GM03348 (cell line): ENCODE measurements around the gene SEMA5A.

Source experiments
- DNase-seq: peaks from one replicate; pipeline ENCODE4 v3.0.0; 2012; ENCODE audit warnings: low spot score

SEMA5A gene

DNA sequence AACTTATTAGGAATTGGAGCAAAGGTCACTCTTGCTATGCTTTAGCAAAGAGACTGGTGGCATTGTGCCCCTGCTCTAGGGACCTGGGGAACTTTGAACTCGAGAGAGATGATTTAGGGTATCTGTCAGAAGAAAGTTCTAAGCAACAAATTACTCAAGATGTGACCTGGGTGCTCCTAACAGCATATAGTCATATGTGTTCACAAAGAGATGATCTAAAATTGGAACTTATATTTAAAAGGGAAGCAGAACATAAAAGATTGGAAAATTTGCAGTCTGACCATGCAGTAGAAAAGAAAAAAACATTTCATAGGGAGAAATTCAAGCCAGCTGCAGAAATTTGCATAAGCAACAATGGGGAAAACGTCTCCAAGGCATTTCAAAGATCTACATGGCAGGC is 68.3 kb downstream of the SEMA5A start:
- no peak for DNase-seq

DNA sequence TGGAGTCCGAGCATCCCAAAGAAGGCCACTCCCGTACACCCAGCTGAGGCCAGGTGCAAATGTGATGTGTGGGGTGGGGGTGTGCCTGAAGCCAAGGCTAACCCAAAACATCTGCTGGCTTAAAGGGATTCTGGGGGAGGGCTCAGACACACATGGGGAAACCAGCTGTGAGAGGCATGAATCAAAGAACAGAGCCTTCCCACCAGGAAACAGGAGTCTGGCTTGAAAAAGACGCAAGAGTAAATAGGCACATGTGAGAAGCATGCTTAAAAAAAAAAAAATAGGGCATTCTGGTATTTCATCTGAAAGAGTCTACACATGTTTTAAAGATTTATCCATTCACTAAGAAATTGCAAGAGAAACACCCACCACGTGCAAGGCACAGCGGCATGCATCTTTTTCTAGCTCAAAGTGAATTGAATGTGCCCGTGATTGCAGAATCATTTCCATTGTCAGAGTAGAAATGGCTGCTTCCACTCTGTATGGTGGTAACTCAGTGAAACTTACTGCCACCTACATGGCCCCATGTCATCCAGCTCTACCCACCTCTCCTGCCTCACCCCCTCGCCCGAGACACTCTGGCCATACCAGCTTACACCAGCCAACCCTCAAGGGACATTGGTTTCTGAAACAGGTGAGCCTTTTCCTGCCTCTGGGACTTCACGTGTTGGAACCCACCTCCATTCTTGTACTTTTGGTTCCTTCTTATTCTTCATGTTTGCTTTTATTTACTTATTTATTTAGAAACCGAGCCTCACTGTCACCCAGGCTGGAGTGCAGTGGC is 71.5 kb downstream of the SEMA5A start:
- DNase-seq: no peak

DNA sequence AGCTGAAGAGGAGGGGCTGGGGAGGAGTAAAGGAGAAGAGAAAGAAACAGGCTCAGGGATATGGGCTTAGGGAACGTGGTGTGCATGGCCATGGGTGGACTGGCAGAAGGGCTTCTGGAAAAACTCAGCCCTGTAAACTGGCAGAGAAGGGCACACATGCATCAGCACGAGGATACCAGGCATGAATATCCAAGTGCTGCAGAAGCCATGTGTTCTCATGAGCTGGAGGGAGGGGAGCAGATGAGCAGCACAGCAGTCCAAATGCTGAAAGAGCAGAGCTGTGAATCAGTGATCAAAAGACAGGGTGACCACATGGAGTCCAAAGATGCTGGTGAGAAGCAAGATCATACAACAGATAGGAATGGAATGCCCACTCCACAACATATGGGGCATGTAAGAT is 72.3 kb downstream of the SEMA5A start:
- peak; percentile 15 for DNase-seq

DNA sequence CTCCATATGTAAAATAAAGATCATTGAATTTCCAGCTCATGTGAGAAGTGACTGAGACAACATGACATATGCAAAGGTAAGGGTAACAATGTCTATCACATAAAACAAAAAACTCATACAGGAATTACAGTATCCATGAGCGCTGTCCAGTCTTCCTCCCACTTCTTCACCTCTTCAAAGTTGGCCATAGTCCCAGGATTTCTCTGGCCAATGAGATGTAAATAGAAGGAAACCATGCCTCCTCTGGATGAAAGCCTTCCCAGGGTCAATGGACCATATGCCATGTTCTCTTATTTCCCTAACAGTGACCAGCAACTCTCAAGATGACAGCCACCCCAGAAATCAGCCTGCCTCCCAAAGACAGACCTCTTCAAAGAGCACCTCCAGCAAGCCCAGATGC is 75.5 kb downstream of the SEMA5A start:
- no peak for DNase-seq

DNA sequence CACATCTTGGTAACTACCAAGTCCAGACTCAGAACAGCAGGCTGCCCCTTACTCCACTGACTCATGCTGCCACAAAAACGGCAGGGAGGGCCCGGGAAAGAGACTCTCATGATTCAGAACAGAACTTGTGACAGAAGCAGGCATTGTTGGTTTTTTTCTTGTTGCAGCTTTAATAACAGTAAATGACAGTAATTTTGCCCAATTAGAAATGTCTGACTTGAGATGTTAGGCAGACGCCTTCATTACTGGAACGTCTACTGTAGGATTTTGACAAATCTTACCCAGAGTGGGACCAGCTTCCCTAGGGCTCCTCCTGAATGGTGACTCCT is 77.9 kb downstream of the SEMA5A start:
- peak; percentile 84 for DNase-seq

DNA sequence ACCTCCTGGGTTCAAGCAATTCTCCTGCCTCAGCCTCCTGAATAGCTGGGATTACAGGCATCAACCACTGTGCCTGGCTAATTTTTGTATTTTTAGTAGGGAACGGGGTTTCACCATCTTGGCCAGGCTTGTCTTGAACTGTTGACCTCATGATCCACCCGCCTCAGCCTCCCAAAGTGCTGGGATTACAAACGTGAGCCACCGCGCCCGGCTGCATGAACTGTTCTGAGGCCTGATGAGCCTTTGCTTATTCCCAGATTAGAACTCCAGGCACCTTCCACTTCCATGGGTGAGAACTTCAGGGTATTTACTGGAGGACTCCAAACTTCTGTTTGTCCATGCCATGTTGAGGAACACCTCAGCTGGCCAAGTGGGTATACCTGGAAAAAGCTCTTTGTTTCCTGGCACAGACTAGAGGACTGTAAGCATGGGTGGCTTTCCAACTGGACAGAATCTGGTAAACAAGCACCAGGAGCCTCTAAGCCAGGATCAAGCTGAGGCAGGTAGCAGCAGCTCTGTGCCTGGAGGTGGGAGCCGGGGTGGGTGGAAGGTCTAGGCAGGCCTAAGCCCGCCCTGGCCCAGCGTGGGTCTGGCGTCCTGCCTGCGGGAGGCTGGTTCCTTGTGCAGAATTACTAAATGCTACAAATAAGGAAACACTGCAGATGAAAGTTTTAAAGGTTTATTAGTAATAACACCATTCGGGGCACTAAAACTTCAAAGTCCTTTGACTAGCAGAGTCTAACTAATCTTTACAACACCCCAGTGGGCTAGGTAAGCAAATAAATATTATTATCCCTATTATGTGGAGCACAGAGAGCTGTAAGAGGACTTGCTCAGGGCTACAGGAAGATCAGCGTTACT is 78.4 kb downstream of the SEMA5A start:
- DNase-seq: peak; percentile 37

DNA sequence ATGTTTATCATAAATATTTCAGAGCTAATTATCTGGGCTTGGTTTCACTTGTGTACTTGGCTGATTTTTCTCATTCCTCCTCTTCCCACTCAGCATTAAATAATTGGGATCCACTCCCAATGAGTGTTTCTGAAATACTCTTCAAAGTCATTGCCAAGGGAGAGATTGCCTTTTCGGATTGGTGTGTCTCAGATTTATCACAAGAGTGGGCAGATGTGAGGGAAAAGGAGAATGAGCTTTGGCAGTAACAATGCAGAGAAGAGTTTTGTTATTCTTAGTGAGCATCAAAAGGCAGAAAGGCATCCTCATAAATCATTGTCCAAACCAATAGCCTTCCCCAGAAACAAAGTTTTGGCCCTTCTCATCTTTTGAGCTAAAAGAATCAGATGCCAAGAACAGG is 79.2 kb downstream of the SEMA5A start:
- peak; percentile 66 for DNase-seq

DNA sequence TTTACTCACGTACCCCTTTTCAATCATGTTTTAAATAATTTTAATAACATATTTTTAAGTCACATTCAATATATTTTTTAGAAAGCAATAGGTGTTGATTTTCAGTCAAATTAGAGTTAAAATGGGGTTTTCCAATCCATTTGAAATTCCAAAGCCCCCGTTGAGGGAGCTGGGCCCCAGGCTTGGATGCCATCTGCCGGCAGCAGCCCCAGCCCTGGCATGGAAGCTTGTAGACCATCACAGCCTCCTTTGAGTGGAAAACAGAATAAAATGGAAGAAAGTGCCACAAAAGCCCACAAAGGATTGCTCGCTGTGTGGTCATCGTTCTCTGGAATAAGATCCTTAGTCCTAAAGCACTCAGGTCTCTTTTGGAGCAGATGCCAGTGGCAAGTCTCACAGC is 81.4 kb downstream of the SEMA5A start:
- no peak for DNase-seq

DNA sequence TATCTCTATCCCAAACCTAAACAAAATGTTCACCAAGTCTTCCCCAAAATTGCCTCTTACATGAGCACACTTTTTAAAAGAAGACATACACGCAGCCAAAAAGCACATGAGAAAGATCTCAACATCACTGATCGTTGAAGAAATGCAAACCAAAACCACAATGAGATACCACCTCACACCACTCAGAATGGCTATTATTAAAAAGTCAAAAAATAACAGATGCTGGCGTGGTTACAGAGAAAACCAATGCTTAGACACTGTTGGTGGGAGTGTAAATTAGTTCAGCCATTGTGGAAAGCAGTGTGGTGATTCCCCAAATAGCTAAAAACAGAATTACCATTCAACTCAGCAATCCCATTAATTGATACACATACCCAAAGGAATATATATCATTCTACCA is 83.8 kb downstream of the SEMA5A start:
- no peak for DNase-seq

DNA sequence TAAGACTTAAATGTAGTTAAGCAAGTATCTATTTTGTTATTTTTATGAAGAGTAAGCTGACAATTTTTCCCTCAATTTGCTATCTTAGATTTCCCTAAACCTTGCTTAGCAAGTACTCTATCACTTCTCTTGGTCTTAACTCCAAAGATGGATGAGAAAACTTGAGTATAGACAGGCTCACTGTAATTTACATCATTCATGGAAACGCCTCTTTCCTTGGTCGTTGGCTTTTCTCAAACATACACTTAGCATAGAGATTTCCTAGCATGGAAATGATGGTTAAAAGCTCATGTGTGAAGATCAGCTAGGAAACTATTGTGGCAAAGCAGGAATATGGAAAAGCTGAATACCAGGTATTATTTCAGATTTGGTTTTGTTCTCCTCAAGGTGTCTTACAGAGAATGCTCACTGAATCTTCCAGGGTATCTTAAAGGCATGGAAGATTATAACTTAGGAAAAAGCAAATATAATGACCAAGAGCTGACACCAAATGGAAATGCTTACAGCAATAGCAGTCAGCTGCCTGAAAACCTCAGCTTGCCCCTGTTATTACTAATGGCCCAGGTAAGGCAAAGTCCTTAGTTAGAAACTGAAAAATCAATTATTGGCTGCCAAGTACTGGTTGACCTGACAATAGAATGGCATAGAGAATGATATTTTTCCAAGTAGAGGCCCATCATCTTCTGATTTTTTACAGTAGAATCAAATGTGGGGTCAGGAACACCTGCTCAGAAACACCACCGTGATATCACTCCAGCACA is 84.8 kb downstream of the SEMA5A start:
- DNase-seq: no peak

DNA sequence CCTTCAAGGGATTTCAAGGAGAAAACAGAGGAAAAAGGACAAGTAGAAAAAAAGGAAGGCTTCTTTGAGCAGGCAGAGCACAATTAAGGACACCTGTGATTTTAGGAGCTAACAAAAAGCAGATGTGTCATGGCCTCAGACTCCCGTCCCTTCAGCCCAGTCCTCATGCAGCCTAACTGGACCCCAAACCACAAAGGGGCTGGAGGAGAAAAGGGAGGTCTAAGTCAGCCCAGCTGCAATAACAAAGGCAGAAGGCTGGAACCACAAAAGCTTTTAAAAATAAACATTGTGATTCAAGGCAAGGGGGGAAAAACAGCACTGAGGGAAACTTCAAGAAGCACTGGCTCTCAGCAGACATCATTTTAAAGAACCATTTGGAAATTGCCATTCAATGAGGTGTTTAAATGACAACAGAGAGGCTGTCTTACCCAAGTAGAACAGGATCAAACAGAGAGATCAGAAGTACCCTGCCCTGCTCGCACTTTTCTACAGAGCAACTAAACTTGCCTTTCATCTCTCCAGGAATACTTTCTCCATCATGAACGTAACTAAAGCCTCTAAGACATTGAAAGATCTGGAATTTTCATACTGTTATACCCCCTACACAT is 89.3 kb downstream of the SEMA5A start:
- DNase-seq: peak; percentile 28

DNA sequence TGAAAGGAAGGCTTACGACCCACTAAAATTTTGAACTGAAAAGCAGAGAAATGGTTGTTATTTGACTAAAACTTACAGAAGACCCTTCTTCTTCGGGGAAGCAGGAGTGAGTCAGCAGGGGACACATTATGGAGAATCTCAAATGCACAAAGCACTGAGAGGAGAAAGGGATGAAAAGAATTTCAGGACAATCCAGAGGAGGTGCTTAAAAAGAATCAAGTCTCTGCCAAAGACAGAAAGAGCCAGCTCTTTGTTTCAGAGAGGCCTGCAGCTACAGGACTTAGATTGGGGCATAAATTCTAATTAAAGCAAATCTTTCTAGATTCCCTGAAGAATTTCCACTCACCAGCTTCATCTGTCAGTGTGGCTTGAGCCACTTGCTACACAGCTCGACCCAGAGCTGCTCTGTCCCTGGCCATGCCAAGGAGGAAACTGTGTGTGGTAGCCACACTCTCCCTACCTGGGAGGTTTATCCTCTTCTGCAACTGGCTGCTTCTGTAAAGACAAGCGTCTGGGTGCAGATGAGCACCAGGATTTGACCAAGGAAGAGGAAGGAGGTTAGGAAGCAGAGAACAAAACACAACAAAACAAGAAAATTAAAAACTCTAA is 89.9 kb downstream of the SEMA5A start:
- no peak for DNase-seq

DNA sequence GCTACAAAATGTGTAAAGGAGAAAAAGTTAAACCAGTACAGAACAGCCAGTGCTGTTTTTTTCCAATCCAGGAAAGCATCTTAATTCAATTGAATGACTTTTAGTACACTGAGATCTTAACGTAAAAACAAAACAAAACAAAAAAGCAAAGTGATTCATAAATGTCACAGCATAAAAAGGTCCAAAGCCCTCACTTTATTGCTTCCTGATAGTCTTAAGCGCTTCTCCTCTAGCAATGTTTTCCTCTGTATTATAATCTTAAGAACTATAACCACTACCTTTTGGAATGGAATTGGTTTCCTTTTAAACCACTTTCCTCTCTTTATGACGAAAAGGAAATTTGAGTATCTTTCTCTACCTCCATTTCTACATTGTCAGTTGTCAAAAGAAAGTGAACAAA is 91.4 kb downstream of the SEMA5A start:
- DNase-seq: no peak

DNA sequence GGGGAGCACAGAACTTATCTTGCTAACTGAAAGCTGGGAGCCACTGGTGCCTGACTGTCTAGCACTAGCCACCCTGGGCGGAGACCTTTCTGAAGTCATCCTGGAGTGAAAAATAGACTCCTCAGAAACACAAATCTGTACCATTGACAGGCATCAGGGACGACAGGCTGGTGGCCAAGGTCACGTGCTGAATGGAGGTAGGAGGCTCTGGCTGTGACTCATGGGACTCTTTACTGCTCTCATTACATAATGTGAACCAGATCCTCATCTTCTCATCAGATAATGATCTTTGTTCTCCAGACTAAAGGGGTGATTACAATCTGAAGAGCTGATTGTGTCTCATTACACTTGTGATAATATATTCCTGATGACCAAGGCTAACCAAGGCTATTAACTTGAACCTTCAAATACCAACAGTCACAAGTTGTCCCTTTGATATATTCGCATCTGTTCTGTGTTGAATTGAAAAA is 91.8 kb downstream of the SEMA5A start:
- DNase-seq: peak; percentile 45

DNA sequence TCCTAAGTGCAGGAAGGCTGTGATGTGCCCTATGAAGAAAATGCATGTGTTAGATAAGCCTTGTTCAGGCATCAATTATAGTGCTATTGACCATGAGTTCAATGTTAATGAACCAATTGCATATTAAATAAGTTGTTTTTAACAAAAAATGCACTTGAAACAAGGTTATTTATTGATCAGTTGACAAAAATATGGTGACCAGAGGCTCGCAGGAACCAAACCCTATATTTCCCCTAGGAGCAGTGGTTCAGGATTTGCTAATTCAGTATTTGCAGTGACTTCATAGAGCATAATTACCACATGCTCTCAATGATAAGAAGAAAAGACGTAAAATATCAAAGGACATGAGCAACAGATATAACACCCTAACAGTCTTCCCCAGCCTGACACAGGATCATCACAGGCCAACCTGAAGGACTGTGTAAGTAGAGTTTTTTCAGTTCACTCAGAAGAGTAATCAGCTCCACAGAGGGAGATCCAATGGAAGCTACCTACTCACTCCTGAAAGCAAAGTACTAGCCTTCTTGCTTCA is 92.3 kb downstream of the SEMA5A start:
- DNase-seq: no peak

DNA sequence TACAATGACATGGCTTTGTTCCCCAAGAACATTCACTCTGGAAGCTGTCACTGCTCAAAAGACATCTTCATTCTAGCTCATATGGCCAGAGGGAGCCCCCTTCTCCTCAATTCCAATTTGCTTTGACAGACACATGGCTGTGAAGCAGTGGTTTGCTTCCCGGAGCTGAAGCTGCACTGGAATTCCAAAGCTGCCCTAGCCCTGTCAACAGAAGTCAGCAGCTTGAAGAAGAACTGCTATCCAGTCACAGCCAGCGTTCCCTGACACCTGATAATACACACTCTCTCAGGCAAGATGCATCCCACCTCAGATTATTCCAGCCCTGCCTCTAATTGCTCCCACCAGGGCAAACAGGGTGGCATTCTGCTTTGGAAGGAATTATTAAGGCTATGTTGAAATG is 93.7 kb downstream of the SEMA5A start:
- no peak for DNase-seq

DNA sequence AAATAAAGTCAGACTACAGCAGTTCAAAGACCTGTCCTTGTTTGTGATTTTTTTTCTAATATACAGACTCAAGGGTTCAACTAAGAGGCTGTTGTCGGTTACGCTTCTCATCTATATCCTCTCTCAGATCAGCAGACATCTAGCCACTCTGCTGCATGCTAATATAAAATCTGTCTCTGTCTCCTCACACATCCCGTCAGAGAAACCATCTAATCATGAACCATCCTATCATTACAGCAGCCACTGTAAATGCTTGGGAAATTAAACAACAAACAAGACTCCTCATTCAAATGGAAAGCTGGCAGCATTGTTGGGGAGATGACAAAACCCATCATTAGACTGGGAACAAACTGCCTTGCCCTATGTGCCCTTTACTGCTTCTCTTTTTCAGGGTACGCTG is 94.8 kb downstream of the SEMA5A start:
- DNase-seq: no peak

DNA sequence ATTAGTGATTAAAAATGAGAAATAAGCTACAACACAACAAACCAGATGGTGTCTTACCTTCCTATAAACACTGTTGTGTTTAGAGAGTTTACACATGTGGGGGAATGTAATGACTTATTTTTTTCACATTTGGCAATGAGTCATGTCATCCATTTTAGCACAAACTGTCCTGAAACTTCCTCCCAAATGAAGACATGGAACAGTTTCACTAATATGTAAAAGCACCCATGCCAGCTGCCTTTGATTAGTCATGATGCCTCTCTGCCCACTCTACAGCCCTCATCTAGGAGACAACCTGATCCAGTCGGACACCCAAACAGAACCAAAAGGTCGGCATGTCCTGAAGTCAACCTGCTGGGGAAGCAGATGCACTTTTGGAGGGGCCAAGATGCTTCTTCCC is 98.2 kb downstream of the SEMA5A start:
- no peak for DNase-seq

DNA sequence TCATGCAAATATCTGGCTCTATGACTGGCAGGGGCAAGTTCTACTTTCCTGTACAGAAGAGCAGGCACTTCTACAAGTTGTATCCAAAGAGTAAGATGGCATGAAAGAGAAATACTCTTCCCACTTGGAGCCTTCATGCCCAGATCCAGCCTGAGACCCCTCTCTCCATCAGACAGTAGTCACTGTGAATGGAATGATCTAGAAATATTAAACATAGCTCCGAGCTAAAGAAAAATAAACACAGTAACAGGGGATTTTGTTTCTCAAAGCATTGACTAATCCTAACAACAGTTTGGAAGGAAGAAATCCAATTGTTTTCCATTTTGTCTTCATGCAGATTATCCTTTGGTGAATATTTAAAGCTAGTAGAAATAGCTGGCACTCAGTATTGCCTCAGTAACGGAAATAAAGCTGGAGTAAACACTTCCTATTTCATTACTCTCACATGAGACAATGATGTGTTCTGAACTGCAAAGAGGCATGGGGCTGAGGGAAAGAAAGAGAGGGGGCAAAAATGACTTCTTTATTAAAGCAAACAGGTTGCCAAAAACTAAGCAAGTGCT is 100.0 kb downstream of the SEMA5A start:
- no peak for DNase-seq

DNA sequence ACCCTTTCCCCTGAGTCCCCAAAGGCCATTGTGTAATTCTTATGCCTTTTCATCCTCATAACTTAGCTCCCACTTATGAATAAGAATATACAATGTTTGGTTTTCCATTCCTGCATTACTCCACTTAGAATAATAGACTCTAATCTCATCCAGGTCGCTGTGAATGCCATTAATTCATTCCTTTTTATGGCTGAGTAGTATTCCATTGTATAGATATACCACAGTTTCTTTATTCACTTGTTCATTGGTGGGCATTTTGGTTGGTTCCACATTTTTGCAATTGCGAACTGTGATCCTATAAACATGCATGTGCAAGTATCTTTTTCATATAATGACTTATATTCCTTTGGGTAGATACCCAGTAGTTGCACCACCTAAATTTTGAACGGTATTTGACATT is 101.5 kb downstream of the SEMA5A start:
- DNase-seq: no peak

DNA sequence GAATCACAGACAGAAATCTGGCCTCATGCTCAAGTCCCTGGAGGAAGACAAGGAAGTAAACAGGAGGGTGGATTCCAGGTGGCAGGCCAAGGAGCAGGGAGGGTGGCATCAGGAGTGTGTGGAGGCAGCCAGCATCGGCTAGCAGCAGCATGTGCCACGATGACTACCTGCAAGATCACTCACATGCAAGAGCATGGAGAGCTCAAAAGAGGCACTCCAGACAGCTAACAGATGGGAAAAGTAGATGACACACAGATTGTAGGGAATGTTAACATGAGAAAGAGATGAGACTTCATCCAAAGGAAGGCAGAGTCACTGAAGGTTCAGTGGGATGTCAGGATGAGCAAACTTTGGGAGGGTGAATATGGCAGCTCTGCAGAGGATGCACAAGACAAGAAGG is 104.3 kb downstream of the SEMA5A start:
- no peak for DNase-seq
